IPS DF 4.7 (cell line): ENCODE data around the gene HOXA11.

Source experiments
- DNase-seq: peaks from one replicate; pipeline ENCODE4 v3.0.0-alpha.2; 2013; ENCODE audit warnings: low spot score; ENCODE audit errors: extremely low read depth

Gene HOXA11

DNA sequence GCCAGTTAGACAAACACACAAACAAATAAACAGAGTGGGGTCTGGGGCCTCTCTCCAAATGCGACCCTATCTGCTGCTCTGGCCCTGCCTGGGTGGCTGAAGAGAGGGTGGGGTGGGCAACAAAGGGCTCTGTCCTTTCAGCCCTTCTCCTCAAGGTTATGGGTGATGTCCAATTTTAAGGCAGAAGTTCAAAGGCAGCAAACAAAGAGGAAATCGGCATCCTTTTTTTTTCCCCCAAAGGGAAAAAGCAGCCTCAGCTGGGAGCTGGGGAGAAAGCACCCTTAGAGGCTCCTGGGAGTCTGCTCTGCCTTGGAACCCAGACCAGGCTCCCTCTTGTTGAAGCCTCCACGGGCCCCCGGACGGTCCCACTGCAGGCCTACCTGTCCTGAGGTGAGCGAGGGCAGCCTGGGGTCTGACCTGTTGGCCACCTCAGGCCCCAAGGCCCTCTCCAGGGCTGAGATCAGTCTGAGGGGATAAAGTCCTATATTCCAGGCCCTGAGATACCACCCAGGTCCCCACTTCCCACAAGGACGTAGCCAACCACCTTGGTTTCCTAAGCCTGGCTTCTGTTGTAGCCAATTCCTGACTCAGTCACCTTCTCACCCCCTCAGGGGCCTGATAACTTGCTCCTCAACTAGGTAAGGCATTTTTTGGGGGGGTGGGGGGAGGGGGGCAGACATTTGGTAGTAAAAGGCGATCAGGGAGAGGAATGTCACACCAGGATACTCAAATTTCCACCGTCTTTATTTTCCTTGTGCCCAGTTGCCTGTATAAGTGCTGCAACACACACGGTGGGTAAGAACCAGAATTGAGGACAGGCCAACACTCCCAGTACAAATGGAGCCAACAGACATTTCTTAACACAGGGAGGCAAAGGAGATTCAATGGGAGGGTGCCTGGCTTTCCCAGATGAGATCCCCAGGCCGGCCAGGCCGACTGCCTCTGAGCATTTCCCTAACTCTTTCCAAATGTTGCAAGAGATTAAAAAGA is 4.3 kb downstream of the HOXA11 start:
- no peak for DNase-seq

GRCh38 chr7:27179503-27180430 is 5.3 kb downstream of the HOXA11 start:
- DNase-seq: no peak

DNA sequence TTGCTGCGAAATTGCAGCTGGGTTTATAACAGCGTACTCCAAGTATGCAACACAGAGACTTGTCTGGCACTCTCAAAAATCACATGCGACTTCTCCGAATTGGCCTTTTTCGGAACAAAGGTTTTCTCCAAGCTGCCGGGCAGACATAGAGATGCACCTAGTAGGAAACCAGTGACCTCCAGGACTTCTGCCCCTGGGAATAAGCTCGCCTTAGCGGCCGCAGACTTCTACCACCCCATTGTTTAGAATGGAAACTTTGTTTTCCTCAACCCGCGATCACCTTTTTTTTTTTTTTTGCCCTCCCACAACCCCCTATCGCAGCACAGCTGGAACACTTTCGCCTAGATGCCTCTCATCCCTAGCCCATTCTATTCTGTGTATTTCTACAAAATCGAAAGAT is 6.0 kb downstream of the HOXA11 start:
- no peak for DNase-seq

GRCh38 chr7:27178366-27178765 is 6.7 kb downstream of the HOXA11 start:
- no peak for DNase-seq

DNA sequence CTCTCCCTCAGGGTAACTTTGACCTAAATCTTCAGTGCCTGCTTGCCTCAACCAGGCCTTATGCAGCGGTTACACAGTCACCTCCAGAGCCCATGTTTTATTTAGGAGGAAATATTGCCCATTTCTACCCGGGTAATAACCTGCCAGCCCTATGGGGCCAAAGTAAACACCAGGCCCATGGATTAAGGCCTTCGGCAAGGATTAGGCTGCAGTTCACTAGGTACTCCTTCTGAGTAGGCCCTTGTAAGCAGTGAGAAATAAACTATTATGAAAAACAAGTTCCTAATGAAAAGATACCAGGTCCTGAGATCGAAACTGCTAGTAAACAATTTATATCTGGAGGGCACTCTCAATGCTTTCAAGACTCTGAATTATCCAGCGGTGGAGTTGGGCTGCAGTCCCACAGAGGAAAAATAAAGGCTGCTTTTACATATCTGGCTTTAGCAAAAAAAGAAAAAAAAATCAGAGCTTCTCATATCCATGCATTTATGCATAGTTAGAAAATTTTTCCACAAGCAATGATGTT is 7.2 kb downstream of the HOXA11 start:
- DNase-seq: no peak

DNA sequence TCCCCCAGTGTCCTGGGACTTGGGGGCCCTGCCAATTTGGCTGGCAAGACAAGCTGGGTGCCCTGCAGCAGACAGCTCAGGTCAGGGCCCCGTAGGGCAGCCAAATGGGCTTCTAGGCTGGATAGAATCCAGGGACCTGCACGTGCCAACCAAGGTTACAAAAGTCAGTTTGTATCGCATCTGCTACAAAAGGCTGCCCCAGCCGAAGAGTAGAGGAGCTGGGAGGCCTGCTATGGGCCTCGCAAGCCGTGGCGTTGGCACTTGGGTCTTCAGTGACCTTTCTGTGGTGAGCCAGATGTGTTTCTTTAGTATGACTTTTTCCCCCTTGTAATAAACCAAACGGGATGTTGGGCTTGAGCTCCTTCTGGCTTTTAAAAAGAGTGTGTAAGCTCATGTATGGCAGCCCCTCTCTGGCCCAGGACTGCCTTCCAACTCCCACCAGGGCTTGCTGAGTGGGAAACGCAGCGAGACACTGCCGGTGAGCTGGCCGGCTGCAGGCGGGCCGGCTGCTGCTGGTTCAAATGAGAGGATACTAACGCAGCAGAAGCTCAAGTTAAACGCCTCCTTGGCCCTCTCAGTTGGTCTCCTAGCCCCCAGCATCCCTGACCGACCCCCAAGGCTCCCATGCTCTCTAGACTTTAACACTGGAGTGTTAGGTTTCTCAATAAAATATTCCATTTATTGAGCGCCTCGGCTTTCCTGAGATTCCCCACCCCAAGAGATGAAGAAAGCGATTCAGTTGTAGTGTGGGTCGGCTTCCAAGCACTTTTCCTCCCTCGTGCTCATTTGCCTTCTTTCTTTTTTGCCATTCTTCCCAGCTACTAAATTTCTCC is 7.9 kb downstream of the HOXA11 start:
- no peak for DNase-seq

DNA sequence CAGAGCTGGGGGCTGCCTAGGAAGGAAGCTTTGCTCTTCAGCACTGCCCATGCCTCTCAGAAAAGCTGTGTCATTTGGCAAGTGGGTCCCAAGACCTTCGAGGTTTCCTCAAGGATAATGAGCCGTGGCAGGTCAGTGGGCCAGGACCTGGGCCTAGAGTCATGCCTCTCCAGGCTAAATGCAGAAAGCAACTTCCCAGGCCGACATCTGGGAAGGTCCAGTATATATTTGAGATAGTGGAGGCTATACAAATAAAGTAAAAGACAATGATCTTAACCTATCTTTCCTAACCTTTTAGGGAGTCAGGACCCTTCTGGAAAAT is 8.5 kb downstream of the HOXA11 start:
- DNase-seq: no peak

DNA sequence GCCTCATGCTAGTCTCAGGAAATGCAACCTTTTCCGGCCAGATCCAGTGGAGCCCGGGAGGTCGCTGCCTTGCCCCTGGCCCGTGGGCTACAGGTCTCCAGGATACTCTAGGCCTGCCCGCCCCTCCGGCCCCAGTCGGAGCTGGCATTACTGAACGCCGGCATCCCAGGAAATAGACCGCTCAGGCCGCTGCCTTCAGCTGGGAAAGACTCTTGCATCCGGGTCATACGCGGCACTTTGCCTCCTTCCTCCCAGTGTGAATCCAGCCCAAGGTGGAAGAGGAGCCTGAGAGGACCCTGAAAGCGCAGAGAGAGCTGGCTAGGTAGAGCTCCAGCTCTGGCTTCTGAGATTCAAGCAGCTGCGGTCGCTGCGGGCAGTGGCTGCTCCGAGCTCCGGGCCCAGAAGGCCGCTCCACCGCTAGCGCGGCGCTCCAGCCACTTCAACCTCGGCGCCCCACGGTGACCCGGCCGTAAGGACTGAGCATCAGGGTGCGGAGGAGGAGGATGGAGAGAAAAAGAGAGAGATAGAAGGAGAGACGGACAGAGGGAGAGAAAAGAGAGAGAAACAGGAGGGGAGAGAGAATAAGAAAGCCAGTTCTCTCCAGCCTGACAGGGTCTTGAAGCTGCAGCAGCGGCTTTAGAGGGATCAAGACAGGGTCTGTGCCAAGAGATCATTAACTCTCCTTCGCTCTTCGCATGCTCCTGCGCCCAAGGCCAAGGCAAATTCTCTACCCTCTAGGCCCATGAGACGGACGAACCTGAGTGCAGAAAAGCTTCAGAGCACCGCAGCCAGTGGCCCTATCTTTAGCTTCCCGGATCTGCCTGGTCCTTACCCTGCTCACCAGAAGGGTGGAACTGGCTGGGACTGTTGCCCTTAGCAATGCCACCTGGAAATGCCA is 9.2 kb downstream of the HOXA11 start:
- DNase-seq: no peak

DNA sequence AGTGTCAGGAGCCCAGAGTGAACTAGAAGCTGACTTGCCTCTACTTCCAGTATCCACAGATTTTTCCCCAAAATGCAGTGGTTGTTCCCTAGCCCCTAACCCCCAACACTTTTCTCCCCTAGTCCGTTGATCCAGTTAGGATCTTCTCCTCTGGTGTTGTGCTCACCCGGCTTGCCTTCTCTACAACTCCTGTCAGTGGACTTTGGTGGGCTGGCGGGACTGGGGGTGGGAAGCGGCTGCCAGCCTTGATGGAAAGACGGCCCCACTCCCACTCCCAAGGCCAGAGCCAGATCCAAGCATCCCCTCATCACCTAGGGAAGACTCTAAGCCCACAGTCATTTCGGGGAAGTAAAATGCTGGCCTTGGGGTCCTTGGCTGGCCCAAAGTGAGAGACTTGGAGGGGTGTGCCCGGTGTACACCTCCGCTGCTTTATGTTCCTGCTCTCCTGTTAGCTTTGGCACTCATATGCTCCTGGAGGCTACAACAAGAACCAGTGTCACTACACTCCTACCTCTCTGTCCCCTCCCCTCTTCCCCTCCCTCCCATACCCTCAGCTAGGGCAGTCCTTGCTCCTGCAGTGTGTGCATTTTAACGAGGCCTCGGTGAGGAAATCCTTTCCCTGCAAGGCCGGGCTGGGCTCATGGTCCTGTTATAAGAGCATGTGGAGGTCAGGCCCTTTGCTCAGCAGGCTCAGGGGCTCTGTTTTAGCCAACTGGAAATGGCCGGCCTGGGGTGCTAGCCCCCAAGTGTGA is 10.0 kb downstream of the HOXA11 start:
- no peak for DNase-seq

DNA sequence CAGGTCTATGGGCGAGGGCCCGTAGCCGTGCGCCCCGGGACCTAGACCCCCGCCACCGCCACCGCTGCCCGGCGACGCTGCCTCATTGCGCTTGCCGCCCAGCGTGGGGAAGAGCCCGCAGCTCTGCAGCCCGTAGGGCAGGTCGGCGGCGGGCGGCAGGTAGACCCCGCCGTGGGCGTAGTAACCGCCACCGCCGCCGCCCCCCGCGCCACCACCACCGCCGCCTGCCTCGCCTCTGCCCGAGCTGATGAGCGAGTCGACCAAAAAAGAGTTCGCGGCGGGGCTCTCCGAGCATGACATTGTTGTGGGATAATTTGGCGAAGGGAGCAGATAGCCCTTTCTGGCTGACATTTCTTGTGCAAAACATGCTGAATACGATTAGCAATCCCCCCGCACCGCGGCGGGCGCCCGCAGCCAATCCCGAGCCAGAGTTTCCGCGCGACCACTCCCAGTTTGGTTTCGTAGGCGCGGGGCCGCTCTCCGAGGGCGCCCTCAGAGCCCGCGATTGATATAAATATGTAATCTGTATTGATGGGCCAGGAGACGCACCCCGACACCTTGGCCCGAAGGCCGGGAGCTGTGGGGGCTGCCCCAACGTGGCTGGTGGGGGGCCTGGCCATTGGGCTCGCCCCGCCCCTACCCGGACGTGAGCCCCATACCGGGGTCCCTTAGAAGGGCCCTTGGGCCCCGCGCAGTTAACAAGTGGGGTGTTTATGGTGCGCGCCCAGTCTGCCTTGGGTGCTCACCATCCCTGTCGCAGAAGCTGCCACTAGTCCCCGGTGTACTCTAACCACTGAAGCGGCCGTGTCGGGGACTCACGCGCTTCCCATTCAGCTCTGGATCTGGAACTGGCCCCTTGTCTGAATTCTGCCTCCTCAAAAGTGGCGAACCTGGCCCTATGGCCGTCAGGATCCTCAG is 10.8 kb downstream of the HOXA11 start, which contains the start of gene HOXA10:
HOXA10 (minus strand) TSS at position 365 of the 918 bp plus-strand sequence; CDS start at position 351, 14 bp downstream.
- no peak for DNase-seq

- DNase-seq: no peak
Observed at GRCh38 chr7:27173511-27173955, 11.5 kb downstream of the HOXA11 start.

DNA sequence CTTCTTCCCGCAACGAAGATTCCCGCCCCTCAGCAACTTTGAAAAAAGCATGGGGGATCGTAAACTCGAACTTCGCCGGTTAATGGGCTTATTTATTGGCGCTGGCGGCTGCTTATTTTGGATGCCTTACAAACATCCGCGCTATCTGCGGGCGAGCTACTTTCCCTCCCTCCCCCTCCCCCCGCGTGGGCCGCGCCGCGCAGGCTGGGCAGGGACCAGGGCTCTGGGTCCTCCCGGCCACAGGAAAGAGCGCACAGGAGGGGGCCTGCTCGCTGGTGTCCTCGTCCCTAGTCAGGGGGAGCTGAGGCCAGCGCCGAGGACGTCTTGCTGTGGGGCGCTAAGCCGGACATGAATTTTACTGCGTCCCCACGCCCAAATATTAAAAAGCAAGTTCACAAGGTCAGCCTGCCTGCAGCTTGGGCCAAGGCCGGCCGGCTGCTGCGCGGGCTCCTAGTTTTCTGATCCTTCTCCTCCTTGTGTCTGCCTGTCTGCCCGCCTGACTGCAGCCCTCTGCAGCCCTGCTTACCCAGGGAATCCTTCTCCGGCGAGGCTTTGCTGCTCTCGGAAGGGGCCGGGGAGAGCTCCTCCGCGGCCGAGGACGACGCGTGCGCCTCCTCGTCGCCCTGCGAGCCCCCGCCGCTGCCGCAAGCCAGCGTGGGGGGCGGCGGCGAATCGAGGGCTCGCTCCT is 12.1 kb downstream of the HOXA11 start:
- DNase-seq: no peak

GRCh38 chr7:27172315-27172774 is 12.7 kb downstream of the HOXA11 start:
- DNase-seq: no peak

- DNase-seq: no peak
Observed at GRCh38 chr7:27171637-27172314, 13.3 kb downstream of the HOXA11 start.

- no peak for DNase-seq
Observed at GRCh38 chr7:27171325-27171636, 13.8 kb downstream of the HOXA11 start.

GRCh38 chr7:27170426-27171324 is 14.4 kb downstream of the HOXA11 start:
- no peak for DNase-seq
